HEK293T (cell line): ENCODE results near the gene TSNAX.

Experiments
- CTCF ChIA-PET: fragments of 350-600 bp; formaldehyde crosslinking; extraction: SDS; loops from one replicate; lab custom pipeline; 2021; ENCODE audit warnings: antibody characterized with exemption, inconsistent platforms; lab: Yijun Ruan, JAX
- POLR2A ChIA-PET: fragments of 350-600 bp; formaldehyde crosslinking; extraction: SDS; loops from one replicate; lab custom pipeline; 2020; ENCODE audit warnings: antibody characterized with exemption, inconsistent platforms; lab: Yijun Ruan, JAX
- DNase-seq: peaks from one replicate; pipeline ENCODE4 v3.0.0; 2012; ENCODE audit warnings: mixed read lengths; ENCODE audit errors: extremely low spot score
- ARNT ChIP-seq: fragments of 450-650 bp; IDR thresholded peaks from 2 replicates; pipeline ENCODE4 v1.6.1; 2017; ENCODE audit warnings: mild to moderate bottlenecking
- BHLHE40 ChIP-seq: fragments of 450-650 bp; IDR thresholded peaks from 2 replicates; pipeline ENCODE4 v1.6.1; 2016; ENCODE audit warnings: mild to moderate bottlenecking, moderate library complexity, borderline replicate concordance
- CTBP1 ChIP-seq: fragments of 450-650 bp; IDR thresholded peaks from 2 replicates; pipeline ENCODE4 v1.6.1; 2016; ENCODE audit warnings: borderline replicate concordance
- ELF4 ChIP-seq: fragments of 450-650 bp; IDR thresholded peaks from 2 replicates; pipeline ENCODE4 v1.6.1; 2017; ENCODE audit warnings: antibody characterized with exemption
- FOXA1 ChIP-seq: fragments of 450-650 bp; IDR thresholded peaks from 2 replicates; pipeline ENCODE4 v1.6.1; 2016; ENCODE audit warnings: mild to moderate bottlenecking
- FOXK2 ChIP-seq: fragments of 450-650 bp; IDR thresholded peaks from 2 replicates; pipeline ENCODE4 v1.6.1; 2016; ENCODE audit warnings: mild to moderate bottlenecking
- FOXM1 ChIP-seq: fragments of 450-650 bp; IDR thresholded peaks from 2 replicates; pipeline ENCODE4 v1.6.1; 2017; ENCODE audit warnings: mild to moderate bottlenecking, borderline replicate concordance
- HDGF ChIP-seq: fragments of 450-650 bp; IDR thresholded peaks from 2 replicates; pipeline ENCODE4 v1.6.1; 2017; ENCODE audit warnings: antibody characterized with exemption, borderline replicate concordance
- L3MBTL2 ChIP-seq: fragments of 450-650 bp; conservative IDR thresholded peaks from 2 replicates; pipeline ENCODE4 v1.6.1; 2016; ENCODE audit warnings: mild to moderate bottlenecking
- LEF1 ChIP-seq: fragments of 450-650 bp; IDR thresholded peaks from 2 replicates; pipeline ENCODE4 v1.6.1; 2017; ENCODE audit warnings: mild to moderate bottlenecking, borderline replicate concordance
- NFRKB ChIP-seq: fragments of 450-650 bp; IDR thresholded peaks from 2 replicates; pipeline ENCODE4 v1.6.1; 2016; ENCODE audit warnings: mild to moderate bottlenecking, moderate library complexity
- PKNOX1 ChIP-seq: fragments of 450-650 bp; IDR thresholded peaks from 2 replicates; pipeline ENCODE4 v1.6.1; 2016
- SP1 ChIP-seq: fragments of 450-650 bp; IDR thresholded peaks from 2 replicates; pipeline ENCODE4 v1.6.1; 2017
- SUZ12 ChIP-seq: fragments of 450-650 bp; IDR thresholded peaks from 2 replicates; pipeline ENCODE4 v1.6.1; 2016; ENCODE audit warnings: mild to moderate bottlenecking
- TARDBP ChIP-seq: fragments of 450-650 bp; IDR thresholded peaks from 2 replicates; pipeline ENCODE4 v1.6.1; 2016
- ZNF384 ChIP-seq: fragments of 450-650 bp; IDR thresholded peaks from 2 replicates; pipeline ENCODE4 v1.6.1; 2016

The TSNAX gene

DNA sequence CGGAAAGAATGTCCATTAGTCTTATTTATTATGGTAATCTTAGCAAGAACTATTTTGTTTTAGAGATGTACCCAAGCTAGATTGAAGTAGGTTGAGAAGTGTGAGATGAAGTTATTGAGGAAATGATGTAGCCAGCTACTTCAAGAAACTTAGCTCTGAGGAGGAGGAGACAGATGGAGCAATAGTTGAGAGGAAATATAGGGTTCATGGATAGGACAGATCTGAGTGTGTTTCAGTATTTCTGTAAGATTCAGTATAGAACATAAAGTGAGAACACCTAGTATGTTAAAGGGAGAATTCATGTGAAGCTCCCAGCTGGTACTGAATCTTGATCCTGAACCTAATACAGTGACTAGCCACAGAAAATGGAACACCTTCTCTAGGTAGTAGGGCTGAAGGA is 28.9 kb downstream of the TSNAX start:
- ChIA-PET POLR2A (no interaction called here), CTCF (no interaction called here)
- no peak for TF ChIP-seq LEF1
- no peak for TF ChIP-seq FOXA1
- no peak for TF ChIP-seq TARDBP
- TF ChIP-seq L3MBTL2: no peak
- DNase-seq: no peak

- POLR2A ChIA-PET: no interaction called here
- no peak for DNase-seq
- TF ChIP-seq FOXM1 (no peak), FOXK2 (no peak), ARNT (no peak), ELF4 (no peak), HDGF (no peak), FOXA1 (no peak), TARDBP (no peak), LEF1 (no peak), SP1 (no peak), SUZ12 (no peak)
- CTCF ChIA-PET: interaction anchor here (0.6 kb wide), 1 partner anchor 201 kb away, joined by 7 read pairs; no protein-coding TSS in a partner anchor
Measured at GRCh38 chr1:231557898-231558707, 29.6 kb downstream of the TSNAX start.

- no peak for DNase-seq
- CTCF ChIA-PET: no interaction called here
- no peak for TF ChIP-seq ELF4
- no peak for TF ChIP-seq HDGF
- no peak for TF ChIP-seq ZNF384
- TF ChIP-seq FOXM1: no peak
- no peak for TF ChIP-seq BHLHE40
- no peak for TF ChIP-seq NFRKB
- no peak for TF ChIP-seq CTBP1
- no peak for TF ChIP-seq SUZ12
- no peak for TF ChIP-seq LEF1
- no peak for TF ChIP-seq FOXA1
- TF ChIP-seq FOXK2: no peak
- TF ChIP-seq TARDBP: no peak
- no peak for TF ChIP-seq ARNT
- no peak for TF ChIP-seq PKNOX1
- TF ChIP-seq SP1: no peak
- POLR2A ChIA-PET: no interaction called here
Measured at GRCh38 chr1:231558708-231559185, 30.3 kb downstream of the TSNAX start.

- TF ChIP-seq PKNOX1 (no peak), FOXA1 (no peak), HDGF (no peak), ARNT (no peak), TARDBP (no peak), L3MBTL2 (no peak), SP1 (no peak), BHLHE40 (no peak)
- ChIA-PET POLR2A (interaction anchor here (1.6 kb wide), 1 partner anchor 224 kb away, joined by 3 read pairs; the partner anchor contains the start of genes EXOC8 and SPRTN), CTCF (no interaction called here)
- DNase-seq: no peak
Measured at GRCh38 chr1:231561647-231562383, 33.3 kb downstream of the TSNAX start.

DNA sequence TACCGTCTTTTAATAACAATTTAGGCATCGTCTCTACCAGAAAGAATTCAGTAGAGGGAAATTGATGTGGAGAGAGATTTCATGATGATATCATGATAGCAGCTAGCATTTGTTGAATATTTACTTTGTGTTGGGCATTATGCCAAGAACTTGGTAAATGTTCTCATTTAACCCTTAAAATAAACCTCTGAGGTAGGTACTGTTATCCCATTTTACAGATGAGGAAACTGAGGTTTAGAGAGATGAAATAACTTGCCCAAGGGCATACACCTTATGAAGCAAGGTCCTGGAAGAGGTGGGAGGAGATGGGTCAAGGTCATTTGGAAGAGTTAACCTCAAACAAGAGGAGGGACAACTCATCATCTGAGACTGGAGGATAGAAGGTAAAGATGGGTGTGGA is 34.8 kb downstream of the TSNAX start:
- TF ChIP-seq ZNF384: no peak
- CTCF ChIA-PET: no interaction called here
- DNase-seq: no peak
- POLR2A ChIA-PET: no interaction called here

- ChIA-PET POLR2A (no interaction called here), CTCF (no interaction called here)
Measured at GRCh38 chr1:231564373-231564772, 35.9 kb downstream of the TSNAX start.

More at GRCh38 chr1:231564373-231564772, 35.9 kb downstream of the TSNAX start:
- DNase-seq: no peak
- TF ChIP-seq SP1: no peak
- TF ChIP-seq TARDBP: no peak
- TF ChIP-seq ELF4: no peak
- TF ChIP-seq FOXA1: no peak
- TF ChIP-seq FOXK2: no peak
- no peak for TF ChIP-seq CTBP1
- no peak for TF ChIP-seq FOXM1
- no peak for TF ChIP-seq L3MBTL2
- no peak for TF ChIP-seq ZNF384
- TF ChIP-seq NFRKB: no peak
- no peak for TF ChIP-seq LEF1
- TF ChIP-seq PKNOX1: no peak
- TF ChIP-seq BHLHE40: no peak
- TF ChIP-seq ARNT: no peak
- TF ChIP-seq HDGF: no peak
- TF ChIP-seq SUZ12: no peak
